NB4 (cell line): ENCODE measurements around the gene TUBGCP3.

Experiments used
- MYC ChIP-seq: IDR thresholded peaks from 2 replicates; pipeline ENCODE4 v1.6.1; 2011; ENCODE audit warnings: low read depth, low read length
- POLR2A ChIP-seq: IDR thresholded peaks from 2 replicates; pipeline ENCODE4 v1.6.1; 2011; ENCODE audit warnings: mild to moderate bottlenecking; ENCODE audit not compliant: insufficient read length; ENCODE audit errors: extremely low read depth

- TF ChIP-seq MYC (no peak), POLR2A (no peak)
These were observed 7.0 kb downstream of the TUBGCP3 start for GRCh38 chr13:112580912-112581311.
